Hematopoietic multipotent progenitor cell treated with erythropoietin and hydrocortisone succinate and interleukin-3 and kit ligand, for 15 days (in vitro differentiated cells): ENCODE results near the gene ZNF558.

ENCODE experiments used
- DNase-seq: peaks from one replicate; pipeline ENCODE4 v3.0.0-alpha.2; 2015; ENCODE audit warnings: low spot score

The ZNF558 gene

GRCh38 chr19:8832132-8833021 is at the start of gene ZNF558, which contains the start of gene MBD3L1:
Gene ZNF558 (minus strand): TSS chr19:8832304. CDS start chr19:8822659, 9,645 bp downstream.
Gene MBD3L1 (plus strand): TSS chr19:8832377. CDS start chr19:8842679, 10,302 bp downstream.
- peak; percentile 98 for DNase-seq

- no peak for DNase-seq
These were observed 49.4 kb upstream of the ZNF558 start for GRCh38 chr19:8881512-8881911.

GRCh38 chr19:8880868-8881488 is 48.9 kb upstream of the ZNF558 start:
- DNase-seq, result no peak

GRCh38 chr19:8877854-8878705 is 46.0 kb upstream of the ZNF558 start:
- no peak for DNase-seq

- no peak for DNase-seq
These were observed 34.2 kb upstream of the ZNF558 start for GRCh38 chr19:8866344-8866743.

- DNase-seq, result no peak
These were observed 26.2 kb upstream of the ZNF558 start for GRCh38 chr19:8858260-8858659.

- no peak for DNase-seq
These were observed 18.4 kb upstream of the ZNF558 start for GRCh38 chr19:8850488-8850887.

GRCh38 chr19:8849232-8849631 is 17.1 kb upstream of the ZNF558 start:
- no peak for DNase-seq

GRCh38 chr19:8846819-8847218 is 14.7 kb upstream of the ZNF558 start:
- no peak for DNase-seq

- DNase-seq, result no peak
These were observed 8.6 kb upstream of the ZNF558 start for GRCh38 chr19:8840708-8841107.

GRCh38 chr19:8835877-8836276 is 3.8 kb upstream of the ZNF558 start:
- no peak for DNase-seq

GRCh38 chr19:8835446-8835845 is 3.3 kb upstream of the ZNF558 start:
- no peak for DNase-seq

- no peak for DNase-seq
These were observed 322 bp downstream of the ZNF558 start for GRCh38 chr19:8831832-8832131.

GRCh38 chr19:8831373-8831772 is 731 bp downstream of the ZNF558 start:
- DNase-seq, result no peak

GRCh38 chr19:8827277-8827676 is 4.8 kb downstream of the ZNF558 start:
- DNase-seq, result no peak

- no peak for DNase-seq
These were observed 5.7 kb downstream of the ZNF558 start for GRCh38 chr19:8826371-8826770.

- no peak for DNase-seq
These were observed 10.3 kb downstream of the ZNF558 start for GRCh38 chr19:8821748-8822241.

- no peak for DNase-seq
These were observed 11.9 kb downstream of the ZNF558 start for GRCh38 chr19:8820234-8820633.

GRCh38 chr19:8815780-8816179 is 16.3 kb downstream of the ZNF558 start:
- DNase-seq, result no peak

- DNase-seq, result no peak
These were observed 17.9 kb downstream of the ZNF558 start for GRCh38 chr19:8814176-8814575.

- no peak for DNase-seq
These were observed 20.6 kb downstream of the ZNF558 start for GRCh38 chr19:8811315-8812172.
